Measurements from ENCODE around the gene WRAP73. TPM values are rescaled to one million over a fixed set of nuclear protein-coding genes. Genes with fewer than 3 reads are reported as not detected.

WRAP73 gene
- total RNA-seq, 1 experiment from 2014 or later = 37.2 TPM

DNA sequence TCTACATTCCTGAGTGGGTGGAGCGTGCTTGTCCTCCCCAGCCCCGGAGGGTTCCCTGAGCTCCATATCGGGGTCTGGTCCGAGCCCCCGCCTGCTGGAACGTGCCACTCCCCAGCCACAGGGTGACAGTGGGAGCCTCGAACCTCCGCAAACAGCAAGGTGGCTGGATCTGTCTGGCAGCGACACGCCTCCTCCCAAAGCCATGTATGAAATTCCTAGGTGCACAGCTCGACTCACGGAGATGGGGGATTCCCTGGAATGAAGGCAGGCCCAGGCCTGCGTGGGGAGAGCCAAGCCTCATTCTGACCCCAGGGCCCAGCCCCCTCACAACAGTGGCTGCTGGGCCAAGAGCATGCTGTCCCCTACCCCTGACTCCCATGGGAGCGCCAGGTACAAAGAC is 35.3 kb upstream of the WRAP73 start:
- H2AFZ ChIP-seq (ENCODE audit: low read length) = no peak overlapping the region
- no peak overlapping the region for H3K4me2 ChIP-seq (ENCODE audit: low read depth, low read length, poor library complexity, severe bottlenecking)
- DNase-seq = no peak
- H3K27ac ChIP-seq (ENCODE audit: low read length) = no peak overlapping the region
- no peaks in the 10 kb centered on the region for H3K9me2 ChIP-seq (replicated peaks; ENCODE audit: insufficient read depth, low read length)
- no peak overlapping the region for H3K9ac ChIP-seq (ENCODE audit: low read length)
- H3K4me1 ChIP-seq (ENCODE audit: low read length) = peaks cover 11% of the 10 kb centered on the region
- no peaks in the 10 kb centered on the region for H3K79me2 ChIP-seq (ENCODE audit: low read length)
- H3K27me3 ChIP-seq (ENCODE audit: low read length) = no peaks in the 10 kb centered on the region
- no peaks in the 10 kb centered on the region for H3K36me3 ChIP-seq (ENCODE audit: insufficient read depth, low read length)
- H4K20me1 ChIP-seq (ENCODE audit: insufficient read depth, low read depth, low read length) = no peaks in the 10 kb centered on the region
- H3K9me3 ChIP-seq (ENCODE audit: low read length) = no peaks in the 10 kb centered on the region
- no peak overlapping the region for H3K4me3 ChIP-seq (ENCODE audit: low read length)

DNA sequence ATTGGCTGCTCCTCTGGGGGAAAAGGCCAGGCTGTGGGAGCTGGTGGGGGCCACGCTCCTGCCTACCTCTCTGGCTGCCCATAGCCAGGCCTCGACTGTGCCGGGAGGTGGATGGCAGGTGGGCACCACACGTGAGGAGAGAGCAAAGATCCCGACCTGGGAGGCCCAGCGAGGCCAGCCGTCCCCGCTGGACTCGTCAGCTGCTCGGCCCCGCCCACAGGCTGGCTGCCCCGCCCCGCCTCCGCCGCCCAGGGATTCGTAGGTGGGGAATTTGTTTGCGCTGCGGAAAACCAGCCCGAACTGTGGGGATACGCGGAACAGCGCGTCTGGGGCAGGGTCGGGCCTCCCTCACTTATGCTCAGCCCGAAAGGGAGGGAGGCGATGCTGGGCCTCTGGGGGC is 34.1 kb upstream of the WRAP73 start:
- H3K27me3 ChIP-seq (ENCODE audit: low read length) = no peaks in the 10 kb centered on the region

DNA sequence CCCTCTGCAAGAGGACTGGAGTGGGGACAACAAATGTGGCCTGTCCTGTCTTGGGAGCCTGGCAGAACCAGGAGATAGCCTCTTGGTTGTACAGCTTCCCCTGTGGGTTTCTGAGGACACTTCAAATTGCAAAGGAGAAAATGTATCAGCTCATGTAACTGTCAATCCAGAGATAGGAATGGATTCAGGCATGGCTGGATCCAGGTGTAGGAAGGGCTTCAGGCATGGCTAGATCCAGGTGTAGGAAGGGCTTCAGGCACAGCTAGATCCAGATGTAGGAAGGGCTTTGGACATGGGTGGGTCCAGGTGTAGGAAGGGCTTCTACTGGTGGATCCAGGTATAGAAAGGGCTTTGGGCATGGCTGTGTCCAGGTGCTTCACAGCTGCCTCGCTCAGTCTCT is 33.3 kb upstream of the WRAP73 start:
- DNase-seq = no peak
- Histone ChIP-seq H3K9me3 (ENCODE audit: low read length) (no peaks in the 10 kb centered on the region), H4K20me1 (ENCODE audit: insufficient read depth, low read depth, low read length) (no peaks in the 10 kb centered on the region), H3K27ac (ENCODE audit: low read length) (no peak overlapping the region), H3K4me2 (ENCODE audit: low read depth, low read length, poor library complexity, severe bottlenecking) (no peak overlapping the region), H3K9ac (ENCODE audit: low read length) (no peak overlapping the region), H2AFZ (ENCODE audit: low read length) (no peak overlapping the region), H3K4me3 (ENCODE audit: low read length) (no peak overlapping the region), H3K36me3 (ENCODE audit: insufficient read depth, low read length) (no peaks in the 10 kb centered on the region), H3K9me2 (replicated peaks; ENCODE audit: insufficient read depth, low read length) (no peaks in the 10 kb centered on the region), H3K4me1 (ENCODE audit: low read length) (peaks cover 20% of the 10 kb centered on the region), H3K27me3 (ENCODE audit: low read length) (no peaks in the 10 kb centered on the region), H3K79me2 (ENCODE audit: low read length) (no peaks in the 10 kb centered on the region)

More for the DNA sequence above, 34.1 kb upstream of the WRAP73 start:
- Histone ChIP-seq H3K27ac (ENCODE audit: low read length) (no peak overlapping the region), H3K4me2 (ENCODE audit: low read depth, low read length, poor library complexity, severe bottlenecking) (no peak overlapping the region), H3K9ac (ENCODE audit: low read length) (no peak overlapping the region), H3K9me3 (ENCODE audit: low read length) (no peaks in the 10 kb centered on the region), H3K4me3 (ENCODE audit: low read length) (no peak overlapping the region), H3K4me1 (ENCODE audit: low read length) (peaks cover 12% of the 10 kb centered on the region), H3K9me2 (replicated peaks; ENCODE audit: insufficient read depth, low read length) (no peaks in the 10 kb centered on the region), H3K79me2 (ENCODE audit: low read length) (no peaks in the 10 kb centered on the region), H3K36me3 (ENCODE audit: insufficient read depth, low read length) (no peaks in the 10 kb centered on the region), H2AFZ (ENCODE audit: low read length) (no peak overlapping the region), H4K20me1 (ENCODE audit: insufficient read depth, low read depth, low read length) (no peaks in the 10 kb centered on the region)
- no peak for DNase-seq

DNA sequence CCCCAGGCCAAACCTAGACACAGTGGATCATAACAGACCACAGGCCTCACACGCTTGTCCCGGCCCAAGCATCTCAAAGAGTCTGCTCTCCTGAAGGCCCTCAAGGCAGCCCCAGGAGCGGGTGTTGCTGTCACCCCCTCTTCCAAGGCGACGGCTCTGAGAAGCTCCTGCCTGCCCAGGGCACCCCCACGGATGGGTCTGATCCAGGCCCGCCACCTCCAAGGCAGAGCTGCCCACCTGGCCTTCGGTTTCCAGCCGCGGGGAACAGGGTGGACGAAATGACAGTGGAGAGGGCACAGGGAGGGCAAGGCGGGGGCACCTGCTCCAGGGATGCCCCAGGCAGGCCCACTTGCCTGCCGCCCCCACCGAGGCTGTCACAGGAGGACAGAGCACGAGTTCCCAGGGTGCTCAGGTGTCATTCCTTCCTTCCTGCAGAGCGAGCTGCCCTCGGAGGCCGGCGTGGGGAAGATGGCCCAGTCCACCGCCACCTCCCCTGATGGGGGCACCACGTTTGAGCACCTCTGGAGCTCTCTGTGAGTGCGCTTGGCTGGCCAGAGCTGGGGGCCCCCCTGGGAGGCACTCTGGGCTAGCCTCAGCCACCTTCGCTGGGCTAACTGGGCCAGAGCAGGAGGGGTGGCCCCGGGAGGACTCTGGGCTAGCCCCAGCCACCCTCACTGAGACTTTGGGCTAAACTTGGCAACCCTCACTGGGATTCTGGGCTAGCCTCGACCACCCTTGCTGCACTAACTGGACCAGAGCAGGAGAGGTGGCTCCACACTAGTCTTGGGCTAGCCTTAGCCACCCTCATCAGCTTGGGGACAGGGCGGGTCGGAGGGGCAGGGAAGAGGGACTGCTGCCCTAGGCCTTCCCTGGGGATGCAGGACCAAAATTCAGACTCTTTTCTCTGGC is 32.2 kb upstream of the WRAP73 start:
- no peaks in the 10 kb centered on the region for H4K20me1 ChIP-seq (ENCODE audit: insufficient read depth, low read depth, low read length)
- H3K9me3 ChIP-seq (ENCODE audit: low read length) = no peaks in the 10 kb centered on the region
- H2AFZ ChIP-seq (ENCODE audit: low read length) = no peak overlapping the region
- no peak overlapping the region for H3K4me2 ChIP-seq (ENCODE audit: low read depth, low read length, poor library complexity, severe bottlenecking)
- H3K9me2 ChIP-seq (replicated peaks; ENCODE audit: insufficient read depth, low read length) = no peaks in the 10 kb centered on the region
- H3K27me3 ChIP-seq (ENCODE audit: low read length) = no peaks in the 10 kb centered on the region
- H3K4me3 ChIP-seq (ENCODE audit: low read length) = no peak overlapping the region
- no peak overlapping the region for H3K9ac ChIP-seq (ENCODE audit: low read length)
- no peak for DNase-seq
- no peaks in the 10 kb centered on the region for H3K79me2 ChIP-seq (ENCODE audit: low read length)
- H3K4me1 ChIP-seq (ENCODE audit: low read length) = peaks cover 31% of the 10 kb centered on the region
- H3K36me3 ChIP-seq (ENCODE audit: insufficient read depth, low read length) = no peaks in the 10 kb centered on the region
- H3K27ac ChIP-seq (ENCODE audit: low read length) = no peak overlapping the region

DNA sequence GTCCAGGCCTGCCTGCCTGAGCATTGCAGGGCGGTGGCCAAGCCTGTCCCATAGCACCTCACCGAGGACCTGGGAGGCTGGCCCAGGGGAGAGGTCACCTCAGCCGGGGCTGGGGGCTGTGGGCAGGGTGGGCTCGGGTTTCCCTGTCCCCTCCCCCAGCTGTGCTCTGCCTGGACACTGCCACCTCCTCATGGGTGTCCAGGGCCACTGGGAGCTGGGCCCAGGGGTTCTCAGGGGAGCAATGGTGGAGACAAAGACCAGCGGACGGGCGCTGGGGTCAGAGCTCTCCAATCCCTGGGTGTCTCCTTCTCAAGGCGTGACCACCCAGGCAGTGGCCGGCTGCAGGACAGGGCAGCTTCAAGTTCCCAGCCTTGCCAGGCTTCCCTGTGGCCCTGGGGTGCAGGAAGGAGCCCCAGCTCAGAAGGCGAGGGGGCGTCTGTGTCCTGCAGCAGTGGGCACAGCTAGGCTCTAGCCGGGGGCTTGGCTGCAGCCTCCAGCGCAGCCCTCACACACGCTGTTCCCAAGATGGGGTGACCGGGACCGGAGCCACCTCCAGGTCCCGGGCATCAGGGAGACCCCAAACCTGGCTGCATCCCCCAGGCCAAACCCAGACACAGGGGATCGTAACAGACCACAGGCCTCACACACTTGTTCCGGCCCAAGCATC is 31.5 kb upstream of the WRAP73 start:
- DNase-seq = no peak
- Histone ChIP-seq H4K20me1 (ENCODE audit: insufficient read depth, low read depth, low read length) (no peaks in the 10 kb centered on the region), H3K9me2 (replicated peaks; ENCODE audit: insufficient read depth, low read length) (no peaks in the 10 kb centered on the region), H3K9me3 (ENCODE audit: low read length) (no peaks in the 10 kb centered on the region), H3K27ac (ENCODE audit: low read length) (no peak overlapping the region), H3K4me2 (ENCODE audit: low read depth, low read length, poor library complexity, severe bottlenecking) (peak overlapping the region; percentile 47), H2AFZ (ENCODE audit: low read length) (no peak overlapping the region), H3K4me1 (ENCODE audit: low read length) (peaks cover 36% of the 10 kb centered on the region), H3K27me3 (ENCODE audit: low read length) (no peaks in the 10 kb centered on the region), H3K36me3 (ENCODE audit: insufficient read depth, low read length) (no peaks in the 10 kb centered on the region), H3K9ac (ENCODE audit: low read length) (peak overlapping the region; percentile 4; the same call in 1 of the 2 replicates), H3K4me3 (ENCODE audit: low read length) (peak overlapping the region; percentile 36; the same call in 1 of the 2 replicates), H3K79me2 (ENCODE audit: low read length) (no peaks in the 10 kb centered on the region)

DNA sequence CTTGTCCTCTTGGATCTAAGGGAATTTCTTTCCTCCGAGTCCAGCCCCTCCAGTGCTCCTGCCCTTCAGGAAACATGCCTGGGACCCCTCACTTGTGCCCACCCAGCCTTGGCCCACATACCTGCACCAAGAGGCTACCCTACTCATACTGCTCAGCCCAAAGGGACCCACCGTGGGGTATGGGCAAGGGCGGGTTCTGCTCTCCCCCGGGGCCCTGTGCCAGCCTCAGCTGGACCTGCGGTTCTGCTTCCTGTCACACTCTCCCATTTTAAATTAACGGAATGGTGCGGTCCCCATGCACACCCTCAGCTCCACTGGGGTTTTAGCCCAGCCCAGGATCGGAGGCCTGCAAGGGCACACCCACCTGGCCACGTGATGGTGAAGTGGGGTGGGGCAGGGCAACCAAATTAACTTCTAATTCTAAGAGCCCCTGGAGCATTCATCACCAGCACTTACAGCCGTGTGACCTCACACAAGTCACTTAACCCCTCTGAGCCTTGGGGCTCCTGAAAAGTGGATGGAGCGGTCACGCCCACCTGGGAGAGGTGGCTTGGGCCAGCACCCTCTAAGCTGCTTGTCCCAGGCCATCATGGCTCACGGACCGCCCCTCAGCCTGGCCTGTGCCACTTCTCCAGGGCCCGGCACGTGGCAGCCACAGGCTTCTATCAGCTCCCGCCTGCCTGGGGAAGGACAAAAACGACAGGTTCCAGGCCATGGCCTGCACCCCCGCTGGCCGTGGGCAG is 30.8 kb upstream of the WRAP73 start:
- H3K4me3 ChIP-seq (ENCODE audit: low read length) = peak overlapping the region; percentile 36; the same call in 1 of the 2 replicates

DNA sequence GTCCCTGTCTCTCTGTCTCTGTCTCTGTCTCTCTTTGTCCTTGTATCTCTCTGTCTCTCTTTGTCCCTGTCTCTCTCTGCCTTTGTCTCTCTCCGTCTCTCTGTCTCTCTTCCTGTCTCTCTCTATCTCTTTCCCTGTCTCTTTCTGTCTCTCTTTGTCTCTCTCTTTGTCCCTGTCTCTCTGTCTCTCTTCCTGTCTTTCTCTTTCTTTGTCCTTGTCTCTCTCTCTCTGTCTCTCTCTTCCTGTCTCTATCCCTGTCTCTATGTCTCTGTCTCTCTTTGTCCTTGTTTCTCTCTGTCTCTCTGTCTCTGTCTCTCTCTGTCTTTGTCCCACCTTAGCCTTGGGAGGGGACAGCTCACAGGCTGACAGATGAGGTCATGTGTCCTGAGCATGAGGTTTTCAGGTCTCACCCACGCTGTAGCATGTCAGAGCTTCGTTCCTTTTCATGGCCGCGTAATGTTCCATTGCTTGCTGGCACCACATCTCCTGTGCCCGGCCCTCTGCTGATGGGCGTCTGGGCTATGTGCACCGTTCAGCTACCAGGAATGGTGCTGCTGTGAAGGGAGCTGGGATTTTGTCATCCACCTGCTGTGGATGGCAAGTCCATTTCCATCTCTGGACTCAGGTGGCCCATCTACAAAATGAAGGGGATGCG is 30.0 kb upstream of the WRAP73 start:
- Histone ChIP-seq H4K20me1 (ENCODE audit: insufficient read depth, low read depth, low read length) (no peaks in the 10 kb centered on the region), H2AFZ (ENCODE audit: low read length) (no peak overlapping the region)

More for the DNA sequence above, 30.8 kb upstream of the WRAP73 start:
- Histone ChIP-seq H3K27ac (ENCODE audit: low read length) (no peak overlapping the region), H3K36me3 (ENCODE audit: insufficient read depth, low read length) (no peaks in the 10 kb centered on the region), H2AFZ (ENCODE audit: low read length) (no peak overlapping the region), H3K4me1 (ENCODE audit: low read length) (peaks cover 36% of the 10 kb centered on the region), H3K27me3 (ENCODE audit: low read length) (no peaks in the 10 kb centered on the region), H3K79me2 (ENCODE audit: low read length) (no peaks in the 10 kb centered on the region), H3K9me2 (replicated peaks; ENCODE audit: insufficient read depth, low read length) (no peaks in the 10 kb centered on the region), H3K9ac (ENCODE audit: low read length) (peak overlapping the region; percentile 4; the same call in 1 of the 2 replicates), H3K9me3 (ENCODE audit: low read length) (no peaks in the 10 kb centered on the region), H4K20me1 (ENCODE audit: insufficient read depth, low read depth, low read length) (no peaks in the 10 kb centered on the region), H3K4me2 (ENCODE audit: low read depth, low read length, poor library complexity, severe bottlenecking) (peak overlapping the region; percentile 47)
- peak; percentile 92 for DNase-seq

More for the DNA sequence above, 30.0 kb upstream of the WRAP73 start:
- H3K4me2 ChIP-seq (ENCODE audit: low read depth, low read length, poor library complexity, severe bottlenecking) = no peak overlapping the region
- no peaks in the 10 kb centered on the region for H3K9me3 ChIP-seq (ENCODE audit: low read length)
- no peak overlapping the region for H3K27ac ChIP-seq (ENCODE audit: low read length)
- no peaks in the 10 kb centered on the region for H3K27me3 ChIP-seq (ENCODE audit: low read length)
- H3K4me3 ChIP-seq (ENCODE audit: low read length) = no peak overlapping the region
- no peaks in the 10 kb centered on the region for H3K79me2 ChIP-seq (ENCODE audit: low read length)
- peaks cover 36% of the 10 kb centered on the region for H3K4me1 ChIP-seq (ENCODE audit: low read length)
- H3K36me3 ChIP-seq (ENCODE audit: insufficient read depth, low read length) = no peaks in the 10 kb centered on the region
- H3K9ac ChIP-seq (ENCODE audit: low read length) = no peak overlapping the region
- H3K9me2 ChIP-seq (replicated peaks; ENCODE audit: insufficient read depth, low read length) = no peaks in the 10 kb centered on the region
- DNase-seq = no peak
